Neural cell (in vitro differentiated cells): ENCODE results near the gene NPAS3.

Source experiments
- CTCF ChIP-seq: fragments of 450-650 bp; IDR thresholded peaks from 2 replicates; pipeline ENCODE4 v1.5.1; 2014; ENCODE audit warnings: antibody characterized with exemption, mild to moderate bottlenecking, moderate library complexity; ENCODE audit not compliant: poor library complexity, severe bottlenecking
- EZH2 ChIP-seq: fragments of 200-600, 300-800 bp; shearing (Covaris generic), sonication (generic); IDR thresholded peaks from 2 replicates; pipeline ENCODE4 v1.6.1; 2014; ENCODE audit warnings: antibody characterized with exemption, low read length, borderline replicate concordance, mild to moderate bottlenecking; ENCODE audit not compliant: insufficient read depth, poor library complexity, severe bottlenecking
- TAF1 ChIP-seq: IDR thresholded peaks from 2 replicates; pipeline ENCODE4 v1.6.1; 2012; ENCODE audit warnings: low read depth

- TF ChIP-seq TAF1 (no peak), CTCF (no peak), EZH2 (no peak)
These were observed 912.1 kb downstream of the NPAS3 start for GRCh38 chr14:33850826-33851225.
